ENCODE data around the gene EXOC4. TPM values are rescaled to one million over a fixed set of nuclear protein-coding genes. Genes with fewer than 3 reads are reported as not detected.

Gene EXOC4
- total RNA-seq, 1 experiment from 2014 or later = 66.2 TPM

DNA sequence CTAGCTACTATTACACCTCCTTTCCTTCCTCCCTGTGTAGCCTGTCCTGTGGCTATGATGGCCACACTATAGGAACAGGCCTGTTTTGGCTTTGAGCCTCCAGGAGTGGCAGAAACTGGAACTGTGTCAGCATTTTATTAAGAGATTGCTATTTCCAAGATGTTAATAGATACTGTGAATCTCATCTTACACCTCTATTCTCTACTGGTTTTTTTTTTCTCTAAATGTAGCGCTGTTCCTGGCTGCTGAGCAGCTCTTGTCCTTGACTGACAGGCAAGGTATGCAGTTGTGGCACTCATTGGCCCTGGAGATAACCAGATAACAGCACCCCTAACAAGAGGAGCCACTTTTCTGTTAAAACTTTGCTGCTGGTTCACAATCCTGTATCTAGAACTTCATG, 119.5 kb downstream of the EXOC4 start:
- H3K9me3 Mint-ChIP-seq (ENCODE audit: unreplicated experiment) = no peaks in the 10 kb centered on the region
- Histone ChIP-seq H3K4me3 (ENCODE audit: low read depth, low read length) (no peak overlapping the region), H3K36me3 (ENCODE audit: control insufficient read depth, insufficient read depth, low read length) (no peaks in the 10 kb centered on the region), H3K4me1 (no peaks in the 10 kb centered on the region), H3K9me3 (no peaks in the 10 kb centered on the region), H3K27me3 (replicated peaks; ENCODE audit: control insufficient read depth, insufficient read depth, low read length) (no peaks in the 10 kb centered on the region)
- no peak for DNase-seq
- BruUV-seq (replicated peaks) = no TSS peak
- ChIA-PET POLR2A (no interaction called here), CTCF (no interaction called here)
- no peak overlapping the region for H3K4me3 Mint-ChIP-seq (ENCODE audit: unreplicated experiment)
- intact Hi-C loops (cut with micrococcal nuclease; ENCODE audit: unreplicated experiment) = no loop called here
- H3K4me1 Mint-ChIP-seq (ENCODE audit: low read depth, unreplicated experiment) = no peaks in the 10 kb centered on the region
- TF ChIP-seq, protein P1, sequence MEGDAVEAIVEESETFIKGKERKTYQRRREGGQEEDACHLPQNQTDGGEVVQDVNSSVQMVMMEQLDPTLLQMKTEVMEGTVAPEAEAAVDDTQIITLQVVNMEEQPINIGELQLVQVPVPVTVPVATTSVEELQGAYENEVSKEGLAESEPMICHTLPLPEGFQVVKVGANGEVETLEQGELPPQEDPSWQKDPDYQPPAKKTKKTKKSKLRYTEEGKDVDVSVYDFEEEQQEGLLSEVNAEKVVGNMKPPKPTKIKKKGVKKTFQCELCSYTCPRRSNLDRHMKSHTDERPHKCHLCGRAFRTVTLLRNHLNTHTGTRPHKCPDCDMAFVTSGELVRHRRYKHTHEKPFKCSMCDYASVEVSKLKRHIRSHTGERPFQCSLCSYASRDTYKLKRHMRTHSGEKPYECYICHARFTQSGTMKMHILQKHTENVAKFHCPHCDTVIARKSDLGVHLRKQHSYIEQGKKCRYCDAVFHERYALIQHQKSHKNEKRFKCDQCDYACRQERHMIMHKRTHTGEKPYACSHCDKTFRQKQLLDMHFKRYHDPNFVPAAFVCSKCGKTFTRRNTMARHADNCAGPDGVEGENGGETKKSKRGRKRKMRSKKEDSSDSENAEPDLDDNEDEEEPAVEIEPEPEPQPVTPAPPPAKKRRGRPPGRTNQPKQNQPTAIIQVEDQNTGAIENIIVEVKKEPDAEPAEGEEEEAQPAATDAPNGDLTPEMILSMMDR (IDR thresholded peaks at IDR 0.05; ENCODE audit: insufficient read depth in 1 of 2, low read depth in 1 of 2, low read length in 1 of 2, severe bottlenecking in 1 of 2, unreplicated experiment in 1 of 2) = no peak
- H3K36me3 Mint-ChIP-seq (ENCODE audit: insufficient read depth, unreplicated experiment) = no peaks in the 10 kb centered on the region
- H3K27me3 Mint-ChIP-seq (ENCODE audit: insufficient read depth, unreplicated experiment) = no peaks in the 10 kb centered on the region
- H3K27ac Mint-ChIP-seq (ENCODE audit: unreplicated experiment) = no peak overlapping the region

DNA sequence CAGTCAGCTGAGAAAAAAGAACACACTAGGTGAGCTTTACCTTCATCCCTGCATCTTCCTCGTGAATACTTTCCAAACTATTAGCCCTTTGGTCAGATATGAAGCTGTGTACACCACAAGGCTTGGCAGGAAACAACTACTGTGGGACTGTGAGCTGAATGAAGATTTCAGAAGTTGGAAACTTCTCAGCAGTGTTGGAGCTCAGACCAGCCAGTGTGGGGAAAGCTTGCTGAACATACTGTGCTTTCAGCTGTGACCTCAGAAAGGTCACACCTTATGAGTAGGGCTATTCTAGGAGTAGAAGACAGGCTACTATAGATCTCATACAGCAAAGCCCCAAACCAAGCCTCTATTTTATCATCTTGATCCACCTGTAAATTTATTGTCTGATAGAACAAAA, 123.6 kb downstream of the EXOC4 start:
- no peaks in the 10 kb centered on the region for H3K27me3 ChIP-seq (replicated peaks; ENCODE audit: control insufficient read depth, insufficient read depth, low read length)
- H3K9me3 ChIP-seq = no peaks in the 10 kb centered on the region
- Mint-ChIP-seq H3K4me1 (ENCODE audit: low read depth, unreplicated experiment) (no peaks in the 10 kb centered on the region), H3K4me3 (ENCODE audit: unreplicated experiment) (no peak overlapping the region), H3K27ac (ENCODE audit: unreplicated experiment) (no peak overlapping the region), H3K36me3 (ENCODE audit: insufficient read depth, unreplicated experiment) (no peaks in the 10 kb centered on the region), H3K9me3 (ENCODE audit: unreplicated experiment) (peaks cover 9% of the 10 kb centered on the region), H3K27me3 (ENCODE audit: insufficient read depth, unreplicated experiment) (no peaks in the 10 kb centered on the region)
- intact Hi-C loops (cut with micrococcal nuclease; ENCODE audit: unreplicated experiment) = no loop called here
- H3K4me3 ChIP-seq (ENCODE audit: low read depth, low read length) = no peak overlapping the region
- BruUV-seq (replicated peaks) = no TSS peak
- TF ChIP-seq, protein P1 (IDR thresholded peaks at IDR 0.05; ENCODE audit: insufficient read depth in 1 of 2, low read depth in 1 of 2, low read length in 1 of 2, severe bottlenecking in 1 of 2, unreplicated experiment in 1 of 2) = no peak
- no peaks in the 10 kb centered on the region for H3K36me3 ChIP-seq (ENCODE audit: control insufficient read depth, insufficient read depth, low read length)
- no peak for DNase-seq
- ChIA-PET POLR2A (no interaction called here), CTCF (no interaction called here)
- H3K4me1 ChIP-seq = no peaks in the 10 kb centered on the region

DNA sequence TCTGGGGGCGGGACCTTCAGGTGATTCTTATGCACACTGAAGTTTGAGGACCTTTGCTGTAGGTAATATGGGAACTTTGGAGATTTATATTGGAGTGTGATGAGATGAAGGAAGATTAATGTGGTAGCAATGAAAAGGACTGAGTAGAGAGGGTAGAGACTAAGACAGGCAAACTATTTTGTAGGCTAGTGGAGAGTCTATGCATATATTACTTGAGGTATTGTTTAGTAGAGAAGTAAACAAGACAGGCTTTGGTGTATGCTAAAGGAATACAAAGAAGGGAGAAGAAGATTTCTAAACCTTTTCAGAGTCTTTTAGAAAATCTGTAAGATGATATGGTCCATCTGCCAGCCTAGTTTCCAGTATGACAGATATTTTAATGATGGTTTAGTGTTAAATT, 129.1 kb downstream of the EXOC4 start:
- Mint-ChIP-seq H3K4me3 (ENCODE audit: unreplicated experiment) (no peak overlapping the region), H3K27me3 (ENCODE audit: insufficient read depth, unreplicated experiment) (no peaks in the 10 kb centered on the region), H3K27ac (ENCODE audit: unreplicated experiment) (no peak overlapping the region), H3K9me3 (ENCODE audit: unreplicated experiment) (peaks cover 9% of the 10 kb centered on the region), H3K36me3 (ENCODE audit: insufficient read depth, unreplicated experiment) (no peaks in the 10 kb centered on the region), H3K4me1 (ENCODE audit: low read depth, unreplicated experiment) (no peaks in the 10 kb centered on the region)
- Histone ChIP-seq H3K4me3 (ENCODE audit: low read depth, low read length) (no peak overlapping the region), H3K27me3 (replicated peaks; ENCODE audit: control insufficient read depth, insufficient read depth, low read length) (no peaks in the 10 kb centered on the region), H3K9me3 (no peaks in the 10 kb centered on the region), H3K36me3 (ENCODE audit: control insufficient read depth, insufficient read depth, low read length) (no peaks in the 10 kb centered on the region), H3K4me1 (no peaks in the 10 kb centered on the region)
- no TSS peak for BruUV-seq (replicated peaks)
- POLR2A ChIA-PET = no interaction called here
- CTCF ChIA-PET = no interaction called here
- no peak for DNase-seq
- intact Hi-C loops (cut with micrococcal nuclease; ENCODE audit: unreplicated experiment) = no loop called here
- TF ChIP-seq, protein P1 (IDR thresholded peaks at IDR 0.05; ENCODE audit: insufficient read depth in 1 of 2, low read depth in 1 of 2, low read length in 1 of 2, severe bottlenecking in 1 of 2, unreplicated experiment in 1 of 2) = no peak
